Neuron (in vitro differentiated cells): ENCODE results near the gene ZNF687.

Experiments
- H2AFZ ChIP-seq: one replicate; pipeline ENCODE4 v1.6.1; 2013; ENCODE audit warnings: low read depth, mild to moderate bottlenecking, inconsistent platforms, low read length, moderate library complexity
- H3K27me3 ChIP-seq: one replicate; pipeline ENCODE4 v1.6.1; 2013; ENCODE audit warnings: low read length; ENCODE audit not compliant: insufficient read depth
- H3K36me3 ChIP-seq: one replicate; pipeline ENCODE4 v1.6.1; 2013; ENCODE audit warnings: low read length; ENCODE audit not compliant: insufficient read depth
- H3K4me1 ChIP-seq: one replicate; pipeline ENCODE4 v1.6.1; 2013; ENCODE audit warnings: low read length; ENCODE audit not compliant: insufficient read depth
- H3K4me3 ChIP-seq: 2 replicates; pipeline ENCODE4 v1.5.1; 2013; ENCODE audit warnings: mild to moderate bottlenecking, low read length, moderate library complexity
- H3K9me3 ChIP-seq: one replicate; pipeline ENCODE4 v1.6.1; 2013; ENCODE audit warnings: low read length

ZNF687 gene

GRCh38 chr1:151287767-151288500, 5.8 kb downstream of the ZNF687 start:
- H3K27me3 ChIP-seq, result no peaks in the 10 kb centered on the region
- peaks cover 66% of the 10 kb centered on the region for H3K36me3 ChIP-seq
- no peaks in the 10 kb centered on the region for H3K9me3 ChIP-seq
- no peak overlapping the region for H2AFZ ChIP-seq
- H3K4me1 ChIP-seq, result peaks cover 14% of the 10 kb centered on the region
- H3K4me3 ChIP-seq, result no peak overlapping the region

DNA sequence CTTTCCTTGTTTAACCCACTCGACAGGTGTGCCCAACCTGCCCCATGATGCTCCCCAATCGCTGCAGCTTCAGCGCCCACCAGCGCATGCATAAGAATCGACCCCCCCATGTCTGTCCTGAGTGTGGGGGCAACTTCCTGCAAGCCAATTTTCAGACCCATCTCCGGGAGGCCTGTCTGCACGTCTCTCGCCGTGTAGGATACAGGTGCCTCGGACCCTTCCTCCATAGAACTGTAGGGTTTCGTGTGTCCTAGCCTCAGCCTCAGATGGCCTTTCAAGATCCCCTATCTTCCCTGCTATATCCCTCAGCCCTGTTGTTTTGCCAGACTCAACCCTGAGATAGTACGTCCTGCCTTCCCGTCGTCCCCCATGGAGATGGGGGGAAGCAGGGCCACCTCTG, 6.4 kb downstream of the ZNF687 start:
- H3K36me3 ChIP-seq, result peaks cover 71% of the 10 kb centered on the region
- no peaks in the 10 kb centered on the region for H3K9me3 ChIP-seq
- H2AFZ ChIP-seq, result no peak overlapping the region
- no peak overlapping the region for H3K4me3 ChIP-seq
- H3K27me3 ChIP-seq, result no peaks in the 10 kb centered on the region
- H3K4me1 ChIP-seq, result peaks cover 8% of the 10 kb centered on the region

DNA sequence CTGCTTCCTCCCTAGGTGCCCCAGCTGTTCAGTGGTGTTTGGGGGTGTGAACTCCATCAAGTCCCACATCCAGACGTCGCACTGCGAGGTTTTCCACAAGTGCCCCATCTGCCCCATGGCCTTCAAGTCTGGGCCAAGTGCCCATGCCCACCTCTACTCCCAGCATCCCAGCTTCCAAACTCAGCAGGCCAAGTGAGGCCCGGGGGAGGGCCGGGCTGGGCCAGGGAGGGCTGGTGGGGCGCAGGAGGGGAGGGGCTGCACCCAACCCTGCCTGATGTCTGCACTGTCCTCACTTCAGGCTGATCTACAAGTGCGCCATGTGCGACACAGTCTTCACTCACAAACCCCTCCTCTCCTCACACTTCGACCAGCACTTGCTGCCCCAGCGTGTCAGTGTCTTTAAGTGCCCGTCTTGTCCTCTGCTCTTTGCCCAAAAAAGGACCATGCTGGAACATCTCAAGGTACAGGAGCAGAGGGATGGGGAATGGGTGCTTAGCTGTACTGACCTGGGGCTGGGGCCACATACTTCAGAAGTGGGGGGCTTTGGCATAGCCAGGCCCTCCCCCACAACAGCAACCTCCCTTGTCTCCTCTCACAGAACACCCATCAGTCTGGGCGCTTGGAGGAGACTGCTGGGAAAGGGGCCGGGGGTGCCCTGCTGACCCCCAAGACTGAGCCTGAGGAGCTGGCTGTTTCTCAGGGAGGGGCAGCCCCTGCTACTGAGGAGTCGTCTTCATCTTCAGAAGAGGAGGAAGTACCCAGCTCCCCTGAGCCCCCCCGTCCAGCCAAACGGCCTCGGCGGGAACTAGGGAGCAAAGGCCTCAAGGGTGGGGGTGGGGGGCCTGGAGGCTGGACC, 7.2 kb downstream of the ZNF687 start:
- Histone ChIP-seq H2AFZ (no peak overlapping the region), H3K27me3 (no peaks in the 10 kb centered on the region), H3K36me3 (peaks cover 78% of the 10 kb centered on the region), H3K4me1 (peaks cover 4% of the 10 kb centered on the region), H3K4me3 (no peak overlapping the region), H3K9me3 (no peaks in the 10 kb centered on the region)

GRCh38 chr1:151289991-151290708, 8.1 kb downstream of the ZNF687 start:
- Histone ChIP-seq H3K4me1 (peaks cover 11% of the 10 kb centered on the region), H3K9me3 (no peaks in the 10 kb centered on the region), H3K27me3 (no peaks in the 10 kb centered on the region), H2AFZ (no peak overlapping the region), H3K4me3 (no peak overlapping the region), H3K36me3 (peaks cover 78% of the 10 kb centered on the region)

- no peak overlapping the region for H3K4me3 ChIP-seq
- no peak overlapping the region for H2AFZ ChIP-seq
- H3K27me3 ChIP-seq, result no peaks in the 10 kb centered on the region
- peaks cover 16% of the 10 kb centered on the region for H3K4me1 ChIP-seq
- peaks cover 78% of the 10 kb centered on the region for H3K36me3 ChIP-seq
- H3K9me3 ChIP-seq, result no peaks in the 10 kb centered on the region
Measured at GRCh38 chr1:151290709-151291303, 8.7 kb downstream of the ZNF687 start.

GRCh38 chr1:151292207-151293030, 10.3 kb downstream of the ZNF687 start:
- Histone ChIP-seq H3K27me3 (no peaks in the 10 kb centered on the region), H3K9me3 (no peaks in the 10 kb centered on the region), H2AFZ (no peak overlapping the region), H3K4me1 (peaks cover 16% of the 10 kb centered on the region), H3K4me3 (no peak overlapping the region), H3K36me3 (peaks cover 66% of the 10 kb centered on the region)

GRCh38 chr1:151293093-151293492, 11.0 kb downstream of the ZNF687 start:
- Histone ChIP-seq H2AFZ (no peak overlapping the region), H3K9me3 (no peaks in the 10 kb centered on the region), H3K4me3 (no peak overlapping the region), H3K36me3 (peaks cover 64% of the 10 kb centered on the region), H3K4me1 (peaks cover 16% of the 10 kb centered on the region), H3K27me3 (no peaks in the 10 kb centered on the region)

- no peaks in the 10 kb centered on the region for H3K27me3 ChIP-seq
- H3K9me3 ChIP-seq, result no peaks in the 10 kb centered on the region
- H3K36me3 ChIP-seq, result peaks cover 64% of the 10 kb centered on the region
- peaks cover 16% of the 10 kb centered on the region for H3K4me1 ChIP-seq
- H3K4me3 ChIP-seq, result no peak overlapping the region
- H2AFZ ChIP-seq, result no peak overlapping the region
Measured at GRCh38 chr1:151294742-151295462, 12.8 kb downstream of the ZNF687 start.

- Histone ChIP-seq H3K9me3 (no peaks in the 10 kb centered on the region), H3K4me3 (no peak overlapping the region), H2AFZ (no peak overlapping the region), H3K4me1 (no peaks in the 10 kb centered on the region), H3K27me3 (no peaks in the 10 kb centered on the region), H3K36me3 (peaks cover 71% of the 10 kb centered on the region)
Measured at GRCh38 chr1:151309811-151310323, 27.8 kb downstream of the ZNF687 start.

- Histone ChIP-seq H3K9me3 (no peaks in the 10 kb centered on the region), H3K27me3 (no peaks in the 10 kb centered on the region), H2AFZ (no peak overlapping the region), H3K36me3 (peaks cover 69% of the 10 kb centered on the region), H3K4me3 (no peak overlapping the region), H3K4me1 (no peaks in the 10 kb centered on the region)
Measured at GRCh38 chr1:151311011-151311410, 28.9 kb downstream of the ZNF687 start.

DNA sequence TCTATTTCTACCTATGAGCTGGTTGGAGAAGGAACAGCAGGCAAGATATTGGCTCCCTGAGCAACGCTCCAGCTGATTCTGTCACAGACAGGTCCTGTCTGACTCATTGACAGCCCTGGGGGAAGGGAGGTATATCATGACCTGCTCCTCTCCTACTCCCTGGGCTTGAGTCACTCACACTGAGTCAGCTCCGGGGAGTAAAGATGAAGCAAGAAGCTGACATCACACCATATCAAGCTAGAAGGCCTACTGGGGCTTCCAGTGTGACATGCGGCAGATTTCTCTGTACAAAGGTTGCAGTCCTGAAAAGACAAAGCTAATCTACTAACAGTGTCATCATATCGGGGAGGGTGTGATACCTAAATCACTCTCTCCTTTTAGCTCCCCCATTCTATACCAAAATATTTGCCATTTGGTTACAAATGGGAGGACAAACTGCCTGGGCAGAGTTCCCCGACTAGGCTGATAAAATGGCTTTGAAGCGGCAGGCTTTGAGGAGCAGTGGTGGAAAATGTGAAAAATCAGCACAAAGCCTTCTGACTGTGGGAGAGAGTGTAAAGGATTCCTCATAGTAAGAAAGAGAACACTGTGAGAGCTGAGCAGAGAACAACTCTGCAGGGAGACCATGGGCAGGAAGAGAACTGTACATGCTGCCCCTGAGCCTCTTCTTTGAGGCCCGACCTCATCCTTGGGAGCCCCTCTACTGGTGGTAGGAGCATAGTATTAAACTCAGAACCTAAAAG, 29.7 kb downstream of the ZNF687 start:
- no peak overlapping the region for H2AFZ ChIP-seq
- no peaks in the 10 kb centered on the region for H3K27me3 ChIP-seq
- no peaks in the 10 kb centered on the region for H3K9me3 ChIP-seq
- H3K4me1 ChIP-seq, result no peaks in the 10 kb centered on the region
- H3K4me3 ChIP-seq, result no peak overlapping the region
- H3K36me3 ChIP-seq, result peaks cover 68% of the 10 kb centered on the region
